C4-2B (cell line): ENCODE measurements around the gene BTBD2.

ENCODE experiments used
- CTCF ChIP-seq: fragments of 450-650 bp; conservative IDR thresholded peaks from 2 replicates; pipeline ENCODE4 v1.5.1; 2017; ENCODE audit warnings: mild to moderate bottlenecking
- ZFX ChIP-seq: fragments of 450-650 bp; IDR thresholded peaks from 2 replicates; pipeline ENCODE4 v1.6.1; 2017

- no peak for TF ChIP-seq CTCF
- TF ChIP-seq ZFX, result no peak
Observed at GRCh38 chr19:1957562-1958248, 57.8 kb downstream of the BTBD2 start.
